ENCODE measurements around the gene LRCH4.

The LRCH4 gene

GRCh38 chr7:100629117-100629716, 43.3 kb upstream of the LRCH4 start:
- Histone ChIP-seq H3K4me2 (ENCODE audit: low read depth, low read length, poor library complexity, severe bottlenecking) (no peak overlapping the region), H2AFZ (ENCODE audit: low read depth, low read length, severe bottlenecking) (no peak overlapping the region), H3K79me2 (ENCODE audit: insufficient read depth, low read length) (no peaks in the 10 kb centered on the region), H3K9ac (ENCODE audit: low read length) (no peak overlapping the region), H3K9me3 (ENCODE audit: insufficient read depth, low read length) (no peaks in the 10 kb centered on the region), H3F3A (ENCODE audit: insufficient read depth) (peaks cover 18% of the 10 kb centered on the region), H4K20me1 (ENCODE audit: low read depth, low read length) (no peaks in the 10 kb centered on the region), H3K27me3 (ENCODE audit: low read length) (no peaks in the 10 kb centered on the region), H3K36me3 (ENCODE audit: low read length) (no peaks in the 10 kb centered on the region), H3K27ac (ENCODE audit: low read depth, low read length) (no peak overlapping the region), H3K9me2 (replicated peaks; ENCODE audit: insufficient read depth, low read length) (no peaks in the 10 kb centered on the region), H3K4me3 (ENCODE audit: insufficient read depth, low read length, poor library complexity, severe bottlenecking) (no peak overlapping the region)
- TF ChIP-seq EZH2phosphoT487 (conservative IDR thresholded peaks at IDR 0.05; ENCODE audit: low read length) (no peak), CTCF (IDR thresholded peaks at IDR 0.05; ENCODE audit: insufficient read depth, low read length, poor library complexity, severe bottlenecking) (peak; percentile 56)

GRCh38 chr7:100627238-100627549, 41.3 kb upstream of the LRCH4 start:
- peak overlapping the region; percentile 77 for H3K4me2 ChIP-seq (ENCODE audit: low read depth, low read length, poor library complexity, severe bottlenecking)
- H3F3A ChIP-seq (ENCODE audit: insufficient read depth), result peaks cover 12% of the 10 kb centered on the region
- no peaks in the 10 kb centered on the region for H3K27me3 ChIP-seq (ENCODE audit: low read length)
- TF ChIP-seq EZH2phosphoT487 (conservative IDR thresholded peaks at IDR 0.05; ENCODE audit: low read length) (no peak), CTCF (IDR thresholded peaks at IDR 0.05; ENCODE audit: insufficient read depth, low read length, poor library complexity, severe bottlenecking) (no peak)
- no peak overlapping the region for H2AFZ ChIP-seq (ENCODE audit: low read depth, low read length, severe bottlenecking)
- no peaks in the 10 kb centered on the region for H4K20me1 ChIP-seq (ENCODE audit: low read depth, low read length)
- H3K9me3 ChIP-seq (ENCODE audit: insufficient read depth, low read length), result no peaks in the 10 kb centered on the region
- H3K4me3 ChIP-seq (ENCODE audit: insufficient read depth, low read length, poor library complexity, severe bottlenecking), result peak overlapping the region; percentile 58
- H3K36me3 ChIP-seq (ENCODE audit: low read length), result no peaks in the 10 kb centered on the region
- no peaks in the 10 kb centered on the region for H3K9me2 ChIP-seq (replicated peaks; ENCODE audit: insufficient read depth, low read length)
- peak overlapping the region; percentile 69 for H3K9ac ChIP-seq (ENCODE audit: low read length)
- no peaks in the 10 kb centered on the region for H3K79me2 ChIP-seq (ENCODE audit: insufficient read depth, low read length)
- H3K27ac ChIP-seq (ENCODE audit: low read depth, low read length), result no peak overlapping the region

- peak overlapping the region; percentile 69 for H3K9ac ChIP-seq (ENCODE audit: low read length)
- no peaks in the 10 kb centered on the region for H4K20me1 ChIP-seq (ENCODE audit: low read depth, low read length)
- peak overlapping the region; percentile 25; the same call in 1 of the 2 replicates for H3K27ac ChIP-seq (ENCODE audit: low read depth, low read length)
- H3K4me3 ChIP-seq (ENCODE audit: insufficient read depth, low read length, poor library complexity, severe bottlenecking), result peak overlapping the region; percentile 58
- no peaks in the 10 kb centered on the region for H3K9me3 ChIP-seq (ENCODE audit: insufficient read depth, low read length)
- peak overlapping the region; percentile 77 for H3K4me2 ChIP-seq (ENCODE audit: low read depth, low read length, poor library complexity, severe bottlenecking)
- H3K27me3 ChIP-seq (ENCODE audit: low read length), result no peaks in the 10 kb centered on the region
- H3K9me2 ChIP-seq (replicated peaks; ENCODE audit: insufficient read depth, low read length), result no peaks in the 10 kb centered on the region
- no peaks in the 10 kb centered on the region for H3K79me2 ChIP-seq (ENCODE audit: insufficient read depth, low read length)
- no peaks in the 10 kb centered on the region for H3K36me3 ChIP-seq (ENCODE audit: low read length)
- TF ChIP-seq CTCF (IDR thresholded peaks at IDR 0.05; ENCODE audit: insufficient read depth, low read length, poor library complexity, severe bottlenecking), result no peak
- TF ChIP-seq EZH2phosphoT487 (conservative IDR thresholded peaks at IDR 0.05; ENCODE audit: low read length), result no peak
- H2AFZ ChIP-seq (ENCODE audit: low read depth, low read length, severe bottlenecking), result peak overlapping the region; percentile 20
- H3F3A ChIP-seq (ENCODE audit: insufficient read depth), result peaks cover 9% of the 10 kb centered on the region
These were observed 40.8 kb upstream of the LRCH4 start for GRCh38 chr7:100626530-100627237.

Measured in SU-DHL-6 (cell line).